SK-N-SH (cell line): ENCODE results near the gene METTL3. TPM values are rescaled to one million over a fixed set of nuclear protein-coding genes. Genes with fewer than 3 reads are reported as not detected.

Experiments
- CTCF ChIA-PET: fragments of 300-600, 350-600 bp; formaldehyde crosslinking; extraction: SDS; loops from one replicate; lab custom pipeline; 2021; lab: Yijun Ruan, JAX
- POLR2A ChIA-PET: fragments of 350-600 bp; sonication (Branson Sonifier 250); formaldehyde crosslinking; extraction: SDS; loops from one replicate; lab custom pipeline; 2020; ENCODE audit warnings: antibody characterized with exemption, inconsistent platforms; lab: Yijun Ruan, JAX
- DNase-seq: peaks from one replicate; pipeline ENCODE4 v3.0.0; 2012
- H2AFZ ChIP-seq: fragments of 200-600 bp; sonication (generic); 2 replicates; pipeline ENCODE4 v1.8.1; 2016; ENCODE audit warnings: antibody characterized with exemption, mild to moderate bottlenecking, low read depth
- H3F3A ChIP-seq: fragments of 200-600 bp; sonication (generic); replicated peaks from 2 replicates; pipeline ENCODE3; 2016; ENCODE audit warnings: antibody characterized with exemption, mild to moderate bottlenecking; ENCODE audit not compliant: insufficient read depth
- H3K27ac ChIP-seq, 2 experiments: fragments of 200-500 bp in 1 of 2; fragments of 200-600 bp in 1 of 2; sonication (Bioruptor generic) in 1 of 2; sonication (generic), shearing (Covaris generic) in 1 of 2; 2 replicates each; pipeline versions ENCODE4 v1.5.1 to v1.6.1; 2014 to 2016; ENCODE audit warnings: low read depth in 2 of 2, inconsistent platforms in 1 of 2, low read length in 1 of 2, mild to moderate bottlenecking in 1 of 2, mixed read lengths in 1 of 2
- H3K27me3 ChIP-seq: fragments of 200-600 bp; sonication (generic), shearing (Covaris generic); 2 replicates; pipeline ENCODE4 v1.6.1; 2016; ENCODE audit warnings: mixed run types; ENCODE audit not compliant: insufficient read depth
- H3K36me3 ChIP-seq, 2 experiments: fragments of 200-500 bp in 1 of 2; fragments of 200-600 bp in 1 of 2; sonication (Bioruptor generic) in 1 of 2; sonication (generic) in 1 of 2; replicated peaks in 1 of 2; 2 replicates each; pipeline versions ENCODE3 to v1.5.1; 2014 to 2016; ENCODE audit warnings: low read length in 1 of 2, mild to moderate bottlenecking in 1 of 2; ENCODE audit not compliant: insufficient read depth in 2 of 2, control insufficient read depth in 1 of 2
- H3K4me1 ChIP-seq, 2 experiments: fragments of 200-500 bp in 1 of 2; fragments of 200-600 bp in 1 of 2; sonication (Bioruptor generic) in 1 of 2; sonication (generic), shearing (Covaris generic) in 1 of 2; 2 replicates each; pipeline versions ENCODE4 v1.5.1 to v1.6.1; 2014 to 2016; ENCODE audit warnings: low read depth in 1 of 2, low read length in 1 of 2, mixed run types in 1 of 2; ENCODE audit not compliant: insufficient read depth in 2 of 2, control insufficient read depth in 1 of 2
- H3K4me2 ChIP-seq: fragments of 200-600 bp; sonication (generic), shearing (Covaris generic); 2 replicates; pipeline ENCODE4 v1.6.1; 2017; ENCODE audit warnings: mixed run types
- H3K4me3 ChIP-seq, 2 experiments: fragments of 200-500 bp in 1 of 2; fragments of 200-600 bp in 1 of 2; sonication (Bioruptor generic) in 1 of 2; sonication (generic), shearing (Covaris generic) in 1 of 2; 2 replicates each; pipeline versions ENCODE4 v1.5.1 to v1.8.1; 2014 to 2016; ENCODE audit warnings: low read depth in 2 of 2, inconsistent platforms in 1 of 2, low read length in 1 of 2, mild to moderate bottlenecking in 1 of 2, mixed read lengths in 1 of 2, moderate library complexity in 1 of 2
- H3K79me2 ChIP-seq: fragments of 200-600 bp; sonication (generic); 2 replicates; pipeline ENCODE4 v1.8.1; 2017; ENCODE audit warnings: mild to moderate bottlenecking; ENCODE audit not compliant: insufficient read depth
- H3K9ac ChIP-seq: fragments of 200-600 bp; sonication (generic); 2 replicates; pipeline ENCODE4 v1.6.1; 2017; ENCODE audit warnings: mixed run types
- H3K9me2 ChIP-seq: fragments of 200-600 bp; sonication (generic); 2 replicates; pipeline ENCODE4 v1.6.1; 2017; ENCODE audit warnings: mixed run types
- H3K9me3 ChIP-seq: fragments of 200-600 bp; sonication (generic); 2 replicates; pipeline ENCODE4 v1.6.1; 2017; ENCODE audit warnings: mixed run types, mild to moderate bottlenecking, moderate library complexity
- H4K20me1 ChIP-seq: fragments of 200-600 bp; sonication (generic); 2 replicates; pipeline ENCODE4 v1.6.1; 2017; ENCODE audit warnings: mild to moderate bottlenecking, mixed run types; ENCODE audit not compliant: insufficient read depth
- ELF1 ChIP-seq: IDR thresholded peaks from 2 replicates; pipeline ENCODE4 v1.4.0; 2012
- EP300 ChIP-seq, 2 experiments: IDR thresholded peaks; 2 replicates each; pipeline versions ENCODE4 v1.4.0 to v1.6.1; 2012; ENCODE audit warnings: borderline replicate concordance in 1 of 2, low read depth in 1 of 2, low read length in 1 of 2
- FOSL2 ChIP-seq: IDR thresholded peaks from 2 replicates; pipeline ENCODE4 v1.4.0; 2012; ENCODE audit warnings: low read depth, mild to moderate bottlenecking, moderate library complexity, borderline replicate concordance
- GABPA ChIP-seq: IDR thresholded peaks from 2 replicates; pipeline ENCODE4 v1.4.0; 2012; ENCODE audit warnings: low read depth, mild to moderate bottlenecking
- GATA2 ChIP-seq: sonication (generic); formaldehyde crosslinking; IDR thresholded peaks from 2 replicates; pipeline ENCODE4 v1.5.0; 2020; ENCODE audit warnings: mild to moderate bottlenecking, missing genetic modification reagents
- JUND ChIP-seq: IDR thresholded peaks from 2 replicates; pipeline ENCODE4 v1.4.0; 2012
- MEF2A ChIP-seq: IDR thresholded peaks from 2 replicates; pipeline ENCODE4 v1.4.0; 2012; ENCODE audit warnings: low read depth, borderline replicate concordance
- NFIC ChIP-seq: IDR thresholded peaks from 2 replicates; pipeline ENCODE4 v1.4.0; 2012; ENCODE audit warnings: borderline replicate concordance
- NRF1 ChIP-seq: IDR thresholded peaks from 2 replicates; pipeline ENCODE4 v1.6.1; 2012; ENCODE audit warnings: low read depth, mild to moderate bottlenecking, low read length
- RAD21 ChIP-seq: IDR thresholded peaks from 2 replicates; pipeline ENCODE4 v1.6.1; 2012; ENCODE audit warnings: mild to moderate bottlenecking, low read length
- SIN3A ChIP-seq: IDR thresholded peaks from 2 replicates; pipeline ENCODE4 v1.6.1; 2012; ENCODE audit warnings: low read depth, mild to moderate bottlenecking, low read length, moderate library complexity, borderline replicate concordance
- TAF1 ChIP-seq: IDR thresholded peaks from 2 replicates; pipeline ENCODE4 v1.6.1; 2012; ENCODE audit warnings: low read depth, mild to moderate bottlenecking, low read length, moderate library complexity, borderline replicate concordance
- TCF12 ChIP-seq: IDR thresholded peaks from 2 replicates; pipeline ENCODE4 v1.4.0; 2012
- YY1 ChIP-seq: IDR thresholded peaks from 2 replicates; pipeline ENCODE4 v1.4.0; 2012; ENCODE audit warnings: low read depth, mild to moderate bottlenecking
- WGBS: methylation state at CpG from one replicate; pipeline ENCODE4 v1.1.6; 2017; ENCODE audit warnings: low lambda C conversion rate; 5-methylcytosine and 5-hydroxymethylcytosine counted together
- polyA plus RNA-seq, 3 experiments: library from polyadenylated mRNA; depleted of rRNA; stranded (reverse); fragments of >200 nt; gene quantifications; 2 replicates each; pipeline ENCODE4 v1.2.3, GENCODE V29; 2012
- TF ChIP-seq, protein P1 (sequence below): IDR thresholded peaks from 2 replicates; pipeline ENCODE4; 2012
- TF ChIP-seq, protein P2 (sequence below): IDR thresholded peaks from 2 replicates; pipeline ENCODE4 v1.4.0; 2012; ENCODE audit warnings: low read depth, borderline replicate concordance
- TF ChIP-seq, protein P3 (sequence below): IDR thresholded peaks from 2 replicates; pipeline ENCODE4 v1.6.1; 2012; ENCODE audit warnings: mild to moderate bottlenecking, low read depth, low read length, moderate library complexity
- TF ChIP-seq, protein P4 (sequence below): fragments of 150-350 bp; IDR thresholded peaks from 2 replicates; pipeline ENCODE4 v1.6.1; 2017; ENCODE audit warnings: antibody characterized with exemption, low read length, low read depth, borderline replicate concordance

METTL3 gene
- polyA plus RNA-seq, 1 of the 3 experiments (the other 2 are of a cell fraction) = 118 TPM

DNA sequence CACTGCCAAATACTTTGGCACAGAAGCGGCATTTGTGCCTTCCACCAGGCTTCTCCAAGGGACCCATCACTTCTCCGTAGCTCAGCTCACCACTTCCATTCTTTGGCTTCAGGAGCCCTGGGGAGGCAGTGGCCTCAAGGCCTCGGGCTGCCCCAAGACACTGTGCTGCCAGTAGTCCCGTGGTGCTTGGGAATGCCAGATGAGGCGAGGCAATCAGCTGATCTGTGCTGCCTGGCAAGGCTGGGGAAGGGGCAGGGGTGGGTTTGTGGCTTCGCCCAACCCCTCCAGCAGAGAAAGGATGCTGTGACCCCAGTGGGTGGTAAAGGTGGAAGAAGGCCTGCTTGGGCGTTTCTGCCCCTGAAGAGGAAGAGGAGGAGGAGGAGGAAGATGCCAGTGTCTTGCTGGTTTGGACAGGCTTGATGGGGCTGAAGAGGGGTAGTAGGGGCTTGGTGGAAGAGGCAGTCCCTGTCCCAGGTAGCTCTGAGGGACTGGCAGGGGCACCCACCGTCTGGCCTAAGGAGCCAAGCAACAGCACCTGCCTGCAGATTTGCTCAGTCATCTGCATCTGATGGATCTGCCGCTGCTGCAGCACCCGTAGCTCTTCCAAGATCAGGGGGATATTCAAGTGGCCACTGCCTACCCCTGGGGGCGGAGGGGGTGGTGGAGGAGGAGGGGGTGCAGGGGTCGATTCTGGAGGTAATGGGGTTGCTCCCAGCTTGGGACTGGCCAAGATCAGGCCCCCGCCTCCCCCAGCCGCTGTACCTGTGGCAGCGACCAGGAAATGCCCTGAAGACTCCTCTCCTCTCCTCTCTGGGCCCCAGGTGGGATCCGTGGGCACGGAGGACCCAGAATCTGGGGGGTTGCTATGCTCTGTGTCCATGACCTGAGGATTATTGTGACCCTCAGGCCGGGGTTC, 13.7 kb upstream of the METTL3 start:
- no peaks in the 10 kb centered on the region for H3K9me2 ChIP-seq
- no peaks in the 10 kb centered on the region for H3F3A ChIP-seq
- POLR2A ChIA-PET = interaction anchor here (2.8 kb wide), 1 partner anchor 14 kb away, joined by 36 read pairs; the partner anchor contains the start of gene METTL3
- peaks cover 5% of the 10 kb centered on the region; the same call in 1 of the 2 replicates for H3K27me3 ChIP-seq
- no peaks in the 10 kb centered on the region; the same call in 1 of the 2 replicates for H3K79me2 ChIP-seq
- peak overlapping the region; percentile 75 to 77; a peak in 3 of 4 replicates for H3K4me3 ChIP-seq
- H3K4me1 ChIP-seq = peaks cover 0 to 16% of the 10 kb centered on the region in 2 experiments; a peak in 1 of 4 replicates
- peak overlapping the region in 1 of 2 experiments; percentile 16; a peak in 1 of 4 replicates for H3K27ac ChIP-seq
- 91% methylated on average over 13 of the region's 18 CpGs for WGBS
- 0 out of 2 replicates have a peak overlapping the region, but pooled peaks have one; percentile 80 for H3K9ac ChIP-seq
- H4K20me1 ChIP-seq = no peaks in the 10 kb centered on the region
- TF ChIP-seq, protein P1, sequence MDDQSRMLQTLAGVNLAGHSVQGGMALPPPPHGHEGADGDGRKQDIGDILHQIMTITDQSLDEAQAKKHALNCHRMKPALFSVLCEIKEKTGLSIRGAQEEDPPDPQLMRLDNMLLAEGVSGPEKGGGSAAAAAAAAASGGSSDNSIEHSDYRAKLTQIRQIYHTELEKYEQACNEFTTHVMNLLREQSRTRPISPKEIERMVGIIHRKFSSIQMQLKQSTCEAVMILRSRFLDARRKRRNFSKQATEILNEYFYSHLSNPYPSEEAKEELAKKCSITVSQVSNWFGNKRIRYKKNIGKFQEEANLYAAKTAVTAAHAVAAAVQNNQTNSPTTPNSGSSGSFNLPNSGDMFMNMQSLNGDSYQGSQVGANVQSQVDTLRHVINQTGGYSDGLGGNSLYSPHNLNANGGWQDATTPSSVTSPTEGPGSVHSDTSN = no peak
- no peak for TF ChIP-seq MEF2A
- TF ChIP-seq GATA2 (CRISPR knock-in tag) = no peak
- TF ChIP-seq YY1 = no peak
- no peak for TF ChIP-seq NFIC
- no peak for TF ChIP-seq ELF1
- TF ChIP-seq EP300 (IDR thresholded peaks at IDR 0.05; ENCODE audit: borderline replicate concordance in 1 of 2, low read depth in 1 of 2, low read length in 1 of 2) = no peak
- TF ChIP-seq NRF1 = no peak
- TF ChIP-seq, protein P2, sequence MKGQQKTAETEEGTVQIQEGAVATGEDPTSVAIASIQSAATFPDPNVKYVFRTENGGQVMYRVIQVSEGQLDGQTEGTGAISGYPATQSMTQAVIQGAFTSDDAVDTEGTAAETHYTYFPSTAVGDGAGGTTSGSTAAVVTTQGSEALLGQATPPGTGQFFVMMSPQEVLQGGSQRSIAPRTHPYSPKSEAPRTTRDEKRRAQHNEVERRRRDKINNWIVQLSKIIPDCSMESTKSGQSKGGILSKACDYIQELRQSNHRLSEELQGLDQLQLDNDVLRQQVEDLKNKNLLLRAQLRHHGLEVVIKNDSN = no peak
- TF ChIP-seq FOSL2 = no peak
- no peak for TF ChIP-seq SIN3A
- TF ChIP-seq JUND = no peak
- TF ChIP-seq RAD21 = no peak
- TF ChIP-seq, protein P3, sequence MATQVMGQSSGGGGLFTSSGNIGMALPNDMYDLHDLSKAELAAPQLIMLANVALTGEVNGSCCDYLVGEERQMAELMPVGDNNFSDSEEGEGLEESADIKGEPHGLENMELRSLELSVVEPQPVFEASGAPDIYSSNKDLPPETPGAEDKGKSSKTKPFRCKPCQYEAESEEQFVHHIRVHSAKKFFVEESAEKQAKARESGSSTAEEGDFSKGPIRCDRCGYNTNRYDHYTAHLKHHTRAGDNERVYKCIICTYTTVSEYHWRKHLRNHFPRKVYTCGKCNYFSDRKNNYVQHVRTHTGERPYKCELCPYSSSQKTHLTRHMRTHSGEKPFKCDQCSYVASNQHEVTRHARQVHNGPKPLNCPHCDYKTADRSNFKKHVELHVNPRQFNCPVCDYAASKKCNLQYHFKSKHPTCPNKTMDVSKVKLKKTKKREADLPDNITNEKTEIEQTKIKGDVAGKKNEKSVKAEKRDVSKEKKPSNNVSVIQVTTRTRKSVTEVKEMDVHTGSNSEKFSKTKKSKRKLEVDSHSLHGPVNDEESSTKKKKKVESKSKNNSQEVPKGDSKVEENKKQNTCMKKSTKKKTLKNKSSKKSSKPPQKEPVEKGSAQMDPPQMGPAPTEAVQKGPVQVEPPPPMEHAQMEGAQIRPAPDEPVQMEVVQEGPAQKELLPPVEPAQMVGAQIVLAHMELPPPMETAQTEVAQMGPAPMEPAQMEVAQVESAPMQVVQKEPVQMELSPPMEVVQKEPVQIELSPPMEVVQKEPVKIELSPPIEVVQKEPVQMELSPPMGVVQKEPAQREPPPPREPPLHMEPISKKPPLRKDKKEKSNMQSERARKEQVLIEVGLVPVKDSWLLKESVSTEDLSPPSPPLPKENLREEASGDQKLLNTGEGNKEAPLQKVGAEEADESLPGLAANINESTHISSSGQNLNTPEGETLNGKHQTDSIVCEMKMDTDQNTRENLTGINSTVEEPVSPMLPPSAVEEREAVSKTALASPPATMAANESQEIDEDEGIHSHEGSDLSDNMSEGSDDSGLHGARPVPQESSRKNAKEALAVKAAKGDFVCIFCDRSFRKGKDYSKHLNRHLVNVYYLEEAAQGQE = no peak
- TF ChIP-seq, protein P4, sequence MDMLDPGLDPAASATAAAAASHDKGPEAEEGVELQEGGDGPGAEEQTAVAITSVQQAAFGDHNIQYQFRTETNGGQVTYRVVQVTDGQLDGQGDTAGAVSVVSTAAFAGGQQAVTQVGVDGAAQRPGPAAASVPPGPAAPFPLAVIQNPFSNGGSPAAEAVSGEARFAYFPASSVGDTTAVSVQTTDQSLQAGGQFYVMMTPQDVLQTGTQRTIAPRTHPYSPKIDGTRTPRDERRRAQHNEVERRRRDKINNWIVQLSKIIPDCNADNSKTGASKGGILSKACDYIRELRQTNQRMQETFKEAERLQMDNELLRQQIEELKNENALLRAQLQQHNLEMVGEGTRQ = no peak
- no peak for TF ChIP-seq TAF1
- TF ChIP-seq TCF12 = no peak
- TF ChIP-seq GABPA = no peak
- TF ChIP-seq, all 33 proteins: peak for 0
- H3K9me3 ChIP-seq = no peaks in the 10 kb centered on the region
- H3K4me2 ChIP-seq = peak overlapping the region; percentile 89
- CTCF ChIA-PET = interaction anchor here (1.2 to 1.3 kb wide), 2 partner anchors 26 to 47 kb away, joined by 3 read pairs; partner anchors contain the start of gene TOX4
- no peak for DNase-seq
- no peak overlapping the region for H2AFZ ChIP-seq
- peaks cover 0 to 5% of the 10 kb centered on the region in 2 experiments for H3K36me3 ChIP-seq
